Adrenal gland (tissue), 12 donors: Measurements from ENCODE around the gene HADHB. TPM values are rescaled to one million over a fixed set of nuclear protein-coding genes. Genes with fewer than 3 reads are reported as not detected.

Source experiments
- DNase-seq, 7 donors: peaks; one replicate each; pipeline ENCODE4 v3.0.0-alpha.2; 2019 to 2020
- H3K27ac ChIP-seq, 5 donors: fragments of 200-600 bp; sonication (generic) in 4 of 5; 1 replicate in 3 of 5; 2 replicates in 2 of 5; pipeline versions ENCODE4 v1.5.1 to v1.8.0; 2016 to 2020; ENCODE audit warnings: mild to moderate bottlenecking in 1 of 5
- H3K27me3 ChIP-seq: fragments of 200-600 bp; 2 replicates; pipeline ENCODE4 v1.8.0; 2021
- H3K36me3 ChIP-seq, 2 donors: fragments of 200-600 bp; replicated peaks in 1 of 2; 1 replicate in 1 of 2; 2 replicates in 1 of 2; pipeline versions ENCODE4 v1.5.1 to v1.8.0; 2018 to 2022
- H3K4me1 ChIP-seq, 2 donors: fragments of 200-600 bp; replicated peaks in 1 of 2; 1 replicate in 1 of 2; 2 replicates in 1 of 2; pipeline versions ENCODE4 v1.5.1 to v1.8.0; 2018 to 2021
- H3K4me3 ChIP-seq, 4 donors: fragments of 200-600 bp; sonication (generic) in 3 of 4; one replicate each; pipeline ENCODE4 v1.5.1; 2016 to 2018
- H3K9me3 ChIP-seq, 3 donors: fragments of 200-600 bp; sonication (generic) in 1 of 3; replicated peaks in 1 of 3; 1 replicate in 2 of 3; 2 replicates in 1 of 3; pipeline versions ENCODE4 v1.5.1 to v1.8.0; 2016 to 2021
- CTCF ChIP-seq, 6 experiments: fragments of 450-650 bp in 4 of 6; fragments of 200-600 bp in 2 of 6; sonication (generic) in 1 of 6; IDR thresholded peaks; 1 replicate in 5 of 6; 2 replicates in 1 of 6; pipeline versions ENCODE4 v1.5.1 to v1.8.0; 2016 to 2021; ENCODE audit warnings: antibody characterized with exemption in 6 of 6, mild to moderate bottlenecking in 2 of 6, moderate library complexity in 1 of 6
- POLR2A ChIP-seq, 2 donors: fragments of 450-650 bp; IDR thresholded peaks; one replicate each; pipeline ENCODE4 v1.6.1; 2017; ENCODE audit warnings: antibody characterized with exemption in 2 of 2, mild to moderate bottlenecking in 2 of 2, moderate library complexity in 1 of 2
- WGBS, 4 donors: extraction: QIAGEN DNeasy Blood & Tissue Kit in 2 of 4; methylation state at CpG; one replicate each; pipeline versions ENCODE4 v1.1.5 to v1.1.7; 2013 to 2017; 5-methylcytosine and 5-hydroxymethylcytosine counted together
- intact Hi-C, 2 donors: fragments of 100-400 bp; cut with DNase I; formaldehyde crosslinking; loops; one replicate each; pipeline versions ENCODE4 v1.14.1 to v1.15.0; 2022 to 2023
- polyA plus RNA-seq, 3 donors: library from polyadenylated mRNA; stranded (reverse); fragments of 200-250 nt in 2 of 3; fragments of 350-450 nt in 1 of 3; fragmentation: Illumina TruSeq in 1 of 3; extraction: RNeasy Lipid Tissue Mini Kit (QIAGEN cat#74804) in 1 of 3; gene quantifications; one replicate each; pipeline ENCODE4 v1.2.3, GENCODE V29; 2013 to 2014
- total RNA-seq, 9 donors: library from RNA; depleted of rRNA in 4 of 9; stranded (reverse); fragments of >200 nt in 4 of 9; fragments of 120-200 nt in 1 of 9; fragmentation: NEBNext Ultra II Directional in 1 of 9; extraction: Animal tissue kit (Norgen Biotek cat#: 25700) in 1 of 9; gene quantifications; one replicate each; pipeline versions ENCODE4 v1.1.0 to v1.2.4, GENCODE V29; 2013 to 2023
- donor health status: healthy with polysubstance abuse.
- donor health status: Bipolar disorder and iron deficiency.
- donor health status: DM: yes; HTN: yes; CAD: no.
- donor health status: DM: no; HTN: no; CAD: no.
- donor health status: DM: no; HTN: no; CAD: no.
- donor health status: DM: yes; HTN: yes; CAD: no.

HADHB gene
- total and polyA plus RNA-seq, 12 donors = 69.6 to 496 (median 364) TPM

GRCh38 chr2:26243470-26244308 is 1.1 kb upstream of the HADHB start:
- intact Hi-C loops = loop anchor here (10.0 kb wide), 3 partner anchors 51 to 491 kb away; no protein-coding TSS in a partner anchor
- peak in 1 of 7 donors; percentile 12 for DNase-seq
- Histone ChIP-seq H3K27me3 (no peaks in the 10 kb centered on the region), H3K4me3 (peak overlapping the region; percentile 17 to 86 (median 66)), H3K9me3 (no peaks in the 10 kb centered on the region), H3K4me1 (peaks cover 27 to 68% of the 10 kb centered on the region in 2 donors), H3K36me3 (no peaks in the 10 kb centered on the region), H3K27ac (peak overlapping the region; percentile 95 to 100 (median 96))
- TF ChIP-seq CTCF (IDR thresholded peaks at IDR 0.05) (no peak), POLR2A (IDR thresholded peaks at IDR 0.05) (no peak)
- WGBS, 4 donors = 0 to 2% (median 1%) methylated on average over 21 to 22 of the region's 22 CpGs

GRCh38 chr2:26245231-26245732 is 543 bp downstream of the HADHB start:
- DNase-seq = peak in 4 of 7 donors; percentile 44 to 52 (median 48)
- TF ChIP-seq POLR2A (IDR thresholded peaks at IDR 0.05) (no peak), CTCF (IDR thresholded peaks at IDR 0.05) (no peak)
- Histone ChIP-seq H3K27me3 (no peaks in the 10 kb centered on the region), H3K4me1 (peaks cover 27 to 67% of the 10 kb centered on the region in 2 donors), H3K36me3 (no peaks in the 10 kb centered on the region), H3K27ac (peak overlapping the region; percentile 95 to 100 (median 96)), H3K4me3 (peak overlapping the region; percentile 30 to 93 (median 80)), H3K9me3 (no peaks in the 10 kb centered on the region)
- WGBS, 4 donors = 0 to 1% (median 0%) methylated on average over 21 of the region's 21 CpGs
- intact Hi-C loops = loop anchor here (10.0 kb wide), 3 partner anchors 50 to 490 kb away; no protein-coding TSS in a partner anchor

- peaks cover 27 to 63% of the 10 kb centered on the region in 2 donors for H3K4me1 ChIP-seq
- peak overlapping the region in 1 of 4 donors; percentile 74 for H3K4me3 ChIP-seq
- H3K9me3 ChIP-seq = no peaks in the 10 kb centered on the region
- no peak for DNase-seq
- WGBS, 4 donors = 8 to 14% (median 12%) methylated on average over 3 of the region's 3 CpGs
- no peaks in the 10 kb centered on the region for H3K36me3 ChIP-seq
- TF ChIP-seq POLR2A (IDR thresholded peaks at IDR 0.05) = peak in 1 of 2 donors; percentile 9
- no peak for TF ChIP-seq CTCF (IDR thresholded peaks at IDR 0.05)
- H3K27me3 ChIP-seq = no peaks in the 10 kb centered on the region
- intact Hi-C loops = loop anchor here (10.0 kb wide), 3 partner anchors 49 to 489 kb away; no protein-coding TSS in a partner anchor
- H3K27ac ChIP-seq = peak overlapping the region in 4 of 5 donors; percentile 95 to 97 (median 96)
Measured at GRCh38 chr2:26245810-26246209, 1.1 kb downstream of the HADHB start.

GRCh38 chr2:26246818-26247217 is 2.1 kb downstream of the HADHB start:
- peak overlapping the region in 1 of 4 donors; percentile 74 for H3K4me3 ChIP-seq
- intact Hi-C loops = loop anchor here (10.0 kb wide), 3 partner anchors 48 to 488 kb away; no protein-coding TSS in a partner anchor
- no peaks in the 10 kb centered on the region for H3K9me3 ChIP-seq

More at GRCh38 chr2:26246818-26247217, 2.1 kb downstream of the HADHB start:
- H3K4me1 ChIP-seq = peaks cover 27 to 60% of the 10 kb centered on the region in 2 donors
- 60 to 72% (median 67%) methylated on average over 9 of the region's 9 CpGs for WGBS, 4 donors
- H3K27ac ChIP-seq = peak overlapping the region in 2 of 5 donors; percentile 27 to 97
- H3K36me3 ChIP-seq = no peaks in the 10 kb centered on the region
- DNase-seq = peak in 2 of 7 donors; percentile 33 to 35
- TF ChIP-seq CTCF (IDR thresholded peaks at IDR 0.05) = no peak
- no peak for TF ChIP-seq POLR2A (IDR thresholded peaks at IDR 0.05)
- no peaks in the 10 kb centered on the region for H3K27me3 ChIP-seq
